ENCODE measurements around the gene RAE1. TPM values are rescaled to one million over a fixed set of nuclear protein-coding genes. Genes with fewer than 3 reads are reported as not detected.

Gene RAE1
- total and polyA plus RNA-seq, 2 donors (not counting 1 experiment from before 2014, with no cell fraction given): 27.2 to 39.4 TPM

GRCh38 chr20:57396212-57396983 is 45.3 kb downstream of the RAE1 start:
- peaks cover 3% of the 10 kb centered on the region for H3K4me1 ChIP-seq (ENCODE audit: control insufficient read depth, extremely low read depth, insufficient read depth, low read length)
- no peak overlapping the region for H2AFZ ChIP-seq (ENCODE audit: low read length)
- H3K9me3 ChIP-seq (ENCODE audit: control insufficient read depth, insufficient read depth, low read depth, low read length): no peaks in the 10 kb centered on the region
- no peak overlapping the region for H3K27ac ChIP-seq (ENCODE audit: insufficient read depth, low read length)
- H3K4me2 ChIP-seq (ENCODE audit: extremely low read depth, insufficient read depth, low read length): no peak overlapping the region
- no peaks in the 10 kb centered on the region for H4K20me1 ChIP-seq (ENCODE audit: control insufficient read depth, extremely low read depth, insufficient read depth, low read length)
- peaks cover 7% of the 10 kb centered on the region for H3K36me3 ChIP-seq (ENCODE audit: control insufficient read depth, insufficient read depth, low read length)
- no peaks in the 10 kb centered on the region for H3K27me3 ChIP-seq (ENCODE audit: control insufficient read depth, insufficient read depth, low read length)
- no peak overlapping the region for H3K9ac ChIP-seq (ENCODE audit: insufficient read depth, low read length)
- H3K4me3 ChIP-seq (replicated peaks in 1 of 4; ENCODE audit: control extremely low read depth in 1 of 4, insufficient read depth in 1 of 4, low read depth in 3 of 4, low read length in 4 of 4): no peak overlapping the region
- no peak for DNase-seq (ENCODE audit: low read depth in 2 of 2)
- TF ChIP-seq EZH2 (IDR thresholded peaks at IDR 0.05; ENCODE audit: low read length, missing control alignments): no peak
- TF ChIP-seq, protein P1, sequence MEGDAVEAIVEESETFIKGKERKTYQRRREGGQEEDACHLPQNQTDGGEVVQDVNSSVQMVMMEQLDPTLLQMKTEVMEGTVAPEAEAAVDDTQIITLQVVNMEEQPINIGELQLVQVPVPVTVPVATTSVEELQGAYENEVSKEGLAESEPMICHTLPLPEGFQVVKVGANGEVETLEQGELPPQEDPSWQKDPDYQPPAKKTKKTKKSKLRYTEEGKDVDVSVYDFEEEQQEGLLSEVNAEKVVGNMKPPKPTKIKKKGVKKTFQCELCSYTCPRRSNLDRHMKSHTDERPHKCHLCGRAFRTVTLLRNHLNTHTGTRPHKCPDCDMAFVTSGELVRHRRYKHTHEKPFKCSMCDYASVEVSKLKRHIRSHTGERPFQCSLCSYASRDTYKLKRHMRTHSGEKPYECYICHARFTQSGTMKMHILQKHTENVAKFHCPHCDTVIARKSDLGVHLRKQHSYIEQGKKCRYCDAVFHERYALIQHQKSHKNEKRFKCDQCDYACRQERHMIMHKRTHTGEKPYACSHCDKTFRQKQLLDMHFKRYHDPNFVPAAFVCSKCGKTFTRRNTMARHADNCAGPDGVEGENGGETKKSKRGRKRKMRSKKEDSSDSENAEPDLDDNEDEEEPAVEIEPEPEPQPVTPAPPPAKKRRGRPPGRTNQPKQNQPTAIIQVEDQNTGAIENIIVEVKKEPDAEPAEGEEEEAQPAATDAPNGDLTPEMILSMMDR (conservative IDR thresholded peaks at IDR 0.05 in 1 of 2, IDR thresholded peaks at IDR 0.05 in 1 of 2; ENCODE audit: low read depth in 1 of 2, low read length in 2 of 2): no peak
- H3K79me2 ChIP-seq (ENCODE audit: control insufficient read depth, insufficient read depth, low read length): no peaks in the 10 kb centered on the region

GRCh38 chr20:57396984-57397692 is 46.1 kb downstream of the RAE1 start:
- no peaks in the 10 kb centered on the region for H3K27me3 ChIP-seq (ENCODE audit: control insufficient read depth, insufficient read depth, low read length)
- DNase-seq (ENCODE audit: low read depth in 2 of 2): peak in 1 of 2 donors; percentile 44
- no peak overlapping the region for H2AFZ ChIP-seq (ENCODE audit: low read length)
- H3K4me3 ChIP-seq (replicated peaks in 1 of 4; ENCODE audit: control extremely low read depth in 1 of 4, insufficient read depth in 1 of 4, low read depth in 3 of 4, low read length in 4 of 4): no peak overlapping the region
- H4K20me1 ChIP-seq (ENCODE audit: control insufficient read depth, extremely low read depth, insufficient read depth, low read length): no peaks in the 10 kb centered on the region
- peaks cover 3% of the 10 kb centered on the region for H3K4me1 ChIP-seq (ENCODE audit: control insufficient read depth, extremely low read depth, insufficient read depth, low read length)
- H3K79me2 ChIP-seq (ENCODE audit: control insufficient read depth, insufficient read depth, low read length): no peaks in the 10 kb centered on the region
- no peaks in the 10 kb centered on the region for H3K9me3 ChIP-seq (ENCODE audit: control insufficient read depth, insufficient read depth, low read depth, low read length)
- no peak for TF ChIP-seq EZH2 (IDR thresholded peaks at IDR 0.05; ENCODE audit: low read length, missing control alignments)
- TF ChIP-seq, protein P1 (conservative IDR thresholded peaks at IDR 0.05 in 1 of 2, IDR thresholded peaks at IDR 0.05 in 1 of 2; ENCODE audit: low read depth in 1 of 2, low read length in 2 of 2): no peak
- H3K4me2 ChIP-seq (ENCODE audit: extremely low read depth, insufficient read depth, low read length): no peak overlapping the region
- H3K36me3 ChIP-seq (ENCODE audit: control insufficient read depth, insufficient read depth, low read length): peaks cover 7% of the 10 kb centered on the region
- no peak overlapping the region for H3K27ac ChIP-seq (ENCODE audit: insufficient read depth, low read length)
- no peak overlapping the region for H3K9ac ChIP-seq (ENCODE audit: insufficient read depth, low read length)

DNA sequence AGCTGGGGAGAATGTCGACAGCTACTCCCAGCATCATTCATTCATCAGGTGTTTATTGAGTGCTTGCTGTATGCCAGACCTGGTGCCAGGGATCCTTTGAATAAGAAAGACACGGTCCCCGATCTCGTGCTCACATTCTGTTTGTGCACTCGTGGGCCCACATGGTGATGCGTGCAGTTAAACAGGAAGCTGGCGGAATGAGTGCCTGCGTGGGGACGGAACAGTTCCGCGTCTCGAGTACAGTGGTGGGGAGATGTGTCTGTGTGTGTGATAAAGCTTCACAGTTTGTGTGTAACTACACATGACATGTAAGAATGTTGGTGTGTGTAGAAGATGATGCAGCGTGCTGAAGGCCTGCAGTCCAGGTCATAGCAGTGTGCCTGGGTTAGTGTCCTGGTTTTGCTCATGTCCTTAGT is 46.6 kb downstream of the RAE1 start:
- H3K9me3 ChIP-seq (ENCODE audit: control insufficient read depth, insufficient read depth, low read depth, low read length): no peaks in the 10 kb centered on the region
- peaks cover 7% of the 10 kb centered on the region for H3K36me3 ChIP-seq (ENCODE audit: control insufficient read depth, insufficient read depth, low read length)
- no peak for DNase-seq (ENCODE audit: low read depth in 2 of 2)
- no peaks in the 10 kb centered on the region for H3K27me3 ChIP-seq (ENCODE audit: control insufficient read depth, insufficient read depth, low read length)
- H3K4me2 ChIP-seq (ENCODE audit: extremely low read depth, insufficient read depth, low read length): no peak overlapping the region
- TF ChIP-seq, protein P1 (conservative IDR thresholded peaks at IDR 0.05 in 1 of 2, IDR thresholded peaks at IDR 0.05 in 1 of 2; ENCODE audit: low read depth in 1 of 2, low read length in 2 of 2): no peak
- H3K9ac ChIP-seq (ENCODE audit: insufficient read depth, low read length): no peak overlapping the region
- H3K79me2 ChIP-seq (ENCODE audit: control insufficient read depth, insufficient read depth, low read length): no peaks in the 10 kb centered on the region
- H4K20me1 ChIP-seq (ENCODE audit: control insufficient read depth, extremely low read depth, insufficient read depth, low read length): no peaks in the 10 kb centered on the region
- H3K4me3 ChIP-seq (replicated peaks in 1 of 4; ENCODE audit: control extremely low read depth in 1 of 4, insufficient read depth in 1 of 4, low read depth in 3 of 4, low read length in 4 of 4): no peak overlapping the region
- H3K27ac ChIP-seq (ENCODE audit: insufficient read depth, low read length): no peak overlapping the region
- H3K4me1 ChIP-seq (ENCODE audit: control insufficient read depth, extremely low read depth, insufficient read depth, low read length): peaks cover 3% of the 10 kb centered on the region
- H2AFZ ChIP-seq (ENCODE audit: low read length): no peak overlapping the region

Measured in fibroblast of lung (primary cell).